ENCODE data around the gene RHOU.

DNA sequence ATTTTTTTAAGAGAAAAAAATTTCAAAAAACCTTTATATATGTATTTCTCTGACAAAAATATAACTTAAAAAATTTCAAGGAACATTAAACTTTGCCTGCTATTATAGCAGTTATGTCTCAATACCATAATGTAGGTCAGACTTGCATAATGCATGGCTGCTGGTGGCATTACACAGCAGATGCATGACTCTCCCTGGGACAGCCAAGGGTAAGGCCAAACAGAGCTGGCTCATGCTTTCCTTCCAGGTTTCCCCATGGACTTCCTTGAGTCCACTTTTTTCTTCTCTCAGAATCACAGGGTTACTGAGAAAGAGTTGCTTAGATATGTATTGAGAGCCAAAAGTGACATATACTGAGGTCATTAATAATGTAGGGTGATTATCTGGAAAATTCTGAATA lies 43.7 kb downstream of the RHOU start:
- TF ChIP-seq, protein P1, sequence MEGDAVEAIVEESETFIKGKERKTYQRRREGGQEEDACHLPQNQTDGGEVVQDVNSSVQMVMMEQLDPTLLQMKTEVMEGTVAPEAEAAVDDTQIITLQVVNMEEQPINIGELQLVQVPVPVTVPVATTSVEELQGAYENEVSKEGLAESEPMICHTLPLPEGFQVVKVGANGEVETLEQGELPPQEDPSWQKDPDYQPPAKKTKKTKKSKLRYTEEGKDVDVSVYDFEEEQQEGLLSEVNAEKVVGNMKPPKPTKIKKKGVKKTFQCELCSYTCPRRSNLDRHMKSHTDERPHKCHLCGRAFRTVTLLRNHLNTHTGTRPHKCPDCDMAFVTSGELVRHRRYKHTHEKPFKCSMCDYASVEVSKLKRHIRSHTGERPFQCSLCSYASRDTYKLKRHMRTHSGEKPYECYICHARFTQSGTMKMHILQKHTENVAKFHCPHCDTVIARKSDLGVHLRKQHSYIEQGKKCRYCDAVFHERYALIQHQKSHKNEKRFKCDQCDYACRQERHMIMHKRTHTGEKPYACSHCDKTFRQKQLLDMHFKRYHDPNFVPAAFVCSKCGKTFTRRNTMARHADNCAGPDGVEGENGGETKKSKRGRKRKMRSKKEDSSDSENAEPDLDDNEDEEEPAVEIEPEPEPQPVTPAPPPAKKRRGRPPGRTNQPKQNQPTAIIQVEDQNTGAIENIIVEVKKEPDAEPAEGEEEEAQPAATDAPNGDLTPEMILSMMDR (conservative IDR thresholded peaks at IDR 0.05 in 1 of 2, IDR thresholded peaks at IDR 0.05 in 1 of 2; ENCODE audit: low read depth in 1 of 2, low read length in 2 of 2): no peak
- no peak for TF ChIP-seq EZH2 (IDR thresholded peaks at IDR 0.05; ENCODE audit: low read length, missing control alignments)
